Prostate gland (tissue), 2 donors: ENCODE results near the gene NPC1. TPM values are rescaled to one million over a fixed set of nuclear protein-coding genes. Genes with fewer than 3 reads are reported as not detected.
"Not testable (repeated sequence)": the region's sequence is repeated elsewhere in the genome, so short reads cannot be mapped to it uniquely, and the experiment has no call there.

Source experiments
- DNase-seq: peaks from one replicate; pipeline ENCODE4 v3.0.0-alpha.2; 2019; ENCODE audit warnings: low spot score
- H3K27ac ChIP-seq, 2 donors: fragments of 200-600 bp; sonication (generic); 2 replicates each; pipeline ENCODE4 v1.5.1; 2017 to 2019
- H3K27me3 ChIP-seq: fragments of 200-600 bp; sonication (generic); replicated peaks from 2 replicates; pipeline ENCODE4 v1.5.1; 2019; ENCODE audit not compliant: insufficient read depth
- H3K36me3 ChIP-seq, 2 donors: fragments of 200-600 bp; sonication (generic); 1 replicate in 1 of 2; 2 replicates in 1 of 2; pipeline versions ENCODE4 v1.5.1 to v1.8.1; 2017 to 2019
- H3K4me1 ChIP-seq: fragments of 200-600 bp; sonication (generic); replicated peaks from 2 replicates; pipeline ENCODE4 v1.5.1; 2019
- H3K4me3 ChIP-seq, 2 donors: fragments of 200-600 bp; sonication (generic); 2 replicates each; pipeline ENCODE4 v1.5.1; 2017 to 2019
- H3K9me3 ChIP-seq: fragments of 200-600 bp; sonication (generic); 2 replicates; pipeline ENCODE4 v1.5.1; 2017
- CTCF ChIP-seq, 4 experiments: fragments of 200-600 bp in 2 of 4; fragments of 450-650 bp in 2 of 4; sonication (generic) in 2 of 4; IDR thresholded peaks; 1 replicate in 3 of 4; 2 replicates in 1 of 4; pipeline ENCODE4 v1.5.1; 2016 to 2019; ENCODE audit warnings: antibody characterized with exemption in 4 of 4, mild to moderate bottlenecking in 2 of 4, moderate library complexity in 2 of 4
- POLR2A ChIP-seq: fragments of 450-650 bp; IDR thresholded peaks from one replicate; pipeline ENCODE4 v1.6.1; 2016; ENCODE audit warnings: antibody characterized with exemption, mild to moderate bottlenecking
- POLR2AphosphoS5 ChIP-seq: sonication (generic); formaldehyde crosslinking; IDR thresholded peaks from one replicate; pipeline ENCODE4 v1.6.1; 2017; ENCODE audit warnings: antibody characterized with exemption
- WGBS: methylation state at CpG from one replicate; pipeline ENCODE4 v1.1.5; 2018; 5-methylcytosine and 5-hydroxymethylcytosine counted together
- intact Hi-C: fragments of 100-400 bp; cut with DNase I; formaldehyde crosslinking; loops from one replicate; pipeline ENCODE4 v1.14.2; 2022
- total RNA-seq, 2 donors: library from RNA; depleted of rRNA; stranded (reverse); fragments of >200 nt; gene quantifications; one replicate each; pipeline ENCODE4 v1.1.0, GENCODE V29; 2016

NPC1 gene
- total RNA-seq, 2 donors from 2014 or later, result 32.0 to 63.5 TPM

GRCh38 chr18:23578067-23578701 lies 8.1 kb downstream of the NPC1 start:
- TF ChIP-seq POLR2AphosphoS5 (no peak), POLR2A (no peak), CTCF (IDR thresholded peaks at IDR 0.05) (no peak)
- 93% methylated on average over 5 of the region's 6 CpGs for WGBS
- Histone ChIP-seq H3K27me3 (no peaks in the 10 kb centered on the region), H3K4me3 (no peak overlapping the region), H3K27ac (no peak overlapping the region), H3K36me3 (no peaks in the 10 kb centered on the region), H3K9me3 (no peaks in the 10 kb centered on the region), H3K4me1 (no peaks in the 10 kb centered on the region)
- intact Hi-C loops, result no loop called here
- DNase-seq, result no peak

- H3K4me1 ChIP-seq, DNase-seq, H3K36me3 ChIP-seq, H3K9me3 ChIP-seq, H3K27me3 ChIP-seq, H3K4me3 ChIP-seq, intact Hi-C loops, H3K27ac ChIP-seq: not testable (repeated sequence)
- 96% methylated on average over 8 of the region's 24 CpGs for WGBS
These were observed 8.8 kb downstream of the NPC1 start for GRCh38 chr18:23577521-23577920.

DNA sequence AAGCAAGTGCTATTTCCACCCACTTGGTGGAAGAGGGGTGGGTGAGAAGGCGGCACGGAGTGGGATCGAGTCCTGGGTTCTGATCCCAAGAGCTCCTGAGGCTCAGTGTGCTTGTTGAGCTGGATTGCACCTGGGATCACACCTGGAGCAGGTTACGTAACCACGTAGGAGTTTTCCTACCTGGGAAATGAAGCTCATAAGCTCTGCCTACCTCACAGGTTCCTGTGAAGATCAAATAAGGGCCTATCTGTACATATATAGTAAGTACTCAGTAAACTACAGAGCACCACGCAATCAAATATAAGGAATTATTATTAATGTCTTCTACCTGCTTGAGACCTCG lies 11.0 kb downstream of the NPC1 start:
- Histone ChIP-seq H3K36me3 (no peaks in the 10 kb centered on the region), H3K27me3 (no peaks in the 10 kb centered on the region), H3K4me1 (no peaks in the 10 kb centered on the region), H3K9me3 (no peaks in the 10 kb centered on the region), H3K27ac (no peak overlapping the region), H3K4me3 (no peak overlapping the region)
- TF ChIP-seq POLR2A (no peak), CTCF (IDR thresholded peaks at IDR 0.05) (no peak)
- intact Hi-C loops, result no loop called here
- WGBS, result 94% methylated on average over 7 of the region's 7 CpGs
- DNase-seq, result no peak

DNA sequence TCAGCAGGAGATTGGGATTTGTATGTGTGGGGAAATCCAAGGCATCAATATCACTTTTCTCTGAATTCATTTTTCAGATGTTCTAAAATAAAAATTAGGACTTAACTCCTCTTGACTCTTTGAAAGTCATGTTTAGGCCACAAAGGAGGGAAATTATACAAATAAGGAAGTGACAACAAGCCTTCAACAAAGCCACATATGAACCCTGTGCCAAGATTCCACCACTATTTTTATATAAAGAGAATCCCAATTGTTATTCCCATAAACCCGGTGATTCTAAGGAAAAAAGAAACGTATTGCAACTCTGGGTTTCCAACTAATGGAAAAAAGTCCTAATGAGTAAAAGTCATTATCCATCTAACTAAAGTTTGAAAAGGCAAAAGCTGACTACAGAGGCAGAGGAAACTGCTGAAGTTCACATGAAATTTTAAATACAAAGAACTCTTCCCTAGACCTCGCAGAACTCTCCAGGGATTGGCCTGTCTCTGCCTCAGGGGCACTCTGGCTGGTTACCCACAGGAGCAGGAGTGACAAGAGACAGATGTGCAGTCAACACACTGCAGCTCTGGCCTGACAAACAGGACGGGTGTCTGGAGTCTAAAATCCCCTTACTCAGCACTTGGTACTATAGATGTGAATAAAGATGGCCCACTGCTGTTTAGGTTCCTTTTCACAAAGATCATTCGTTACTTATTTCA lies 11.5 kb downstream of the NPC1 start:
- 64% methylated on average over 5 of the region's 5 CpGs for WGBS
- peak overlapping the region in 1 of 2 donors; percentile 19 for H3K27ac ChIP-seq
- no peaks in the 10 kb centered on the region for H3K36me3 ChIP-seq
- no peaks in the 10 kb centered on the region for H3K9me3 ChIP-seq
- TF ChIP-seq CTCF (IDR thresholded peaks at IDR 0.05), result no peak
- no peak for TF ChIP-seq POLR2A
- TF ChIP-seq POLR2AphosphoS5, result no peak
- H3K4me1 ChIP-seq, result no peaks in the 10 kb centered on the region
- no peaks in the 10 kb centered on the region for H3K27me3 ChIP-seq
- H3K4me3 ChIP-seq, result no peak overlapping the region
- DNase-seq, result no peak
- intact Hi-C loops, result no loop called here

DNA sequence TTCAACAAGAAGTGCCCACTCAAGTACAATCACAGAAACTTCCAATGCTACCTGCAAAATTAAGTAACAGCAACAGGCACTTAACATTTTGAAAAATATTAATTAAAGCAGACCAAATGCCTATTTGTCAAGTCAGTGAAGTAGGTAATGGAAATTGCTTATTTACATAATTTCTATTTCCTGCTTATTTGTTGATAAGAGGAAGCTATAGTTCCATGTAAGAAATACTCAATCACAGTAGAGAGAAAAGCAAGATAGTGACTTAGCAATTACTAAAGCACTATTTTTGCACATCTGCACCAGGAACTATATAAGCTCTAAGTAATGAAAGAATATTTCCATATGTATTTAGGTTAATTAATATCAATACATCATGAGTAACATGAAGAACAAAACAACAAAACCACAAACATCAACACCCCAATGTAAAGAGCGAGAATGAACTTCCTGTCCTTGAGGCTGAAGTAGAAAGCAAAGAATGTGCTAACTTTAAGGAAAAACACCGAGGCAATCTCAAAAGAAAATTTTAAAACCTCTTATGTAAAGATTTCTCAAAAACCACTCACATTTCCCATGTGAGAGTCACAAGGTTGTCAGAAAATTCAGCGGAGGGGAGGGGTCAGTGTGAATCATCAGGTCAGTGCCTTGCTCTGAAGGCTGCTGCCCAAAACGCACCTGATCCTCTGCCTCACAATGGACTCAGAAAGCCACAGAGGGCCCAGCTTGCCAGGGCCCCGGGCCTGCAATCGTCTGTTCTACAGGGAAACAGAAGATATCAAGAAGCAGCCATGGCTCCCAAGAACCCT lies 12.5 kb downstream of the NPC1 start:
- intact Hi-C loops, result no loop called here
- H3K36me3 ChIP-seq, result no peaks in the 10 kb centered on the region
- 67% methylated on average over 6 of the region's 6 CpGs for WGBS
- TF ChIP-seq CTCF (IDR thresholded peaks at IDR 0.05), result no peak
- no peak for TF ChIP-seq POLR2AphosphoS5
- no peak for DNase-seq
- H3K4me1 ChIP-seq, result no peaks in the 10 kb centered on the region
- H3K9me3 ChIP-seq, result no peaks in the 10 kb centered on the region
- H3K27ac ChIP-seq, result peak overlapping the region in 1 of 2 donors; percentile 19
- no peak overlapping the region for H3K4me3 ChIP-seq
- H3K27me3 ChIP-seq, result no peaks in the 10 kb centered on the region
